ENCODE measurements around the gene CD163L1.
"Not testable (repeated sequence)": the region's sequence is repeated elsewhere in the genome, so short reads cannot be mapped to it uniquely, and the experiment has no call there.

Gene CD163L1

DNA sequence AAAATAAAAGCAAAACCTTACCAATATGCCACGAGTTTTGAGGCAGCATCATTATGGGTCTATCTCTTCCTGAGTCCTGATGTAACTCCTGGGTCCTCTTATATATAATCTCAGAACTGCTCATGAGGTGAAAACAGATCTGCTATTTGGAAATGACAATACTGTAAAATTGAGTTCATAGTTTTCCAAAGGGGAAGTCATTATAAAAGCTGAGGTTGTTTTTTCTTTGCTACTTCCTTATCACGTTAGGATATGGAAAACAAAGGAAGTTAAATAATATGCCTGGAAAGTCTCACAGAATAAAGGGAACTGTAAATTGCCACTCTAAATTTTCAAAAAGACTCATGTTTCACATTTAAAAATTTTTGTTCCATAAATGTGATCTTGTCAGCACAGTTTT lies at the start of gene CD163L1:
Gene CD163L1 (minus strand): TSS at position 78 of the 400 bp plus-strand sequence. CDS start 26 bp downstream, at position 52.
- no peak for DNase-seq
- intact Hi-C loops (cut with DNase I) = no loop called here

- DNase-seq = no peak
- intact Hi-C loops (cut with DNase I) = no loop called here
Measured at GRCh38 chr12:7493006-7493405, 49.1 kb upstream of the CD163L1 start.

GRCh38 chr12:7486512-7486911 lies 42.6 kb upstream of the CD163L1 start:
- DNase-seq = peak in 1 of 10 donors; percentile 66
- intact Hi-C loops (cut with DNase I) = no loop called here

DNA sequence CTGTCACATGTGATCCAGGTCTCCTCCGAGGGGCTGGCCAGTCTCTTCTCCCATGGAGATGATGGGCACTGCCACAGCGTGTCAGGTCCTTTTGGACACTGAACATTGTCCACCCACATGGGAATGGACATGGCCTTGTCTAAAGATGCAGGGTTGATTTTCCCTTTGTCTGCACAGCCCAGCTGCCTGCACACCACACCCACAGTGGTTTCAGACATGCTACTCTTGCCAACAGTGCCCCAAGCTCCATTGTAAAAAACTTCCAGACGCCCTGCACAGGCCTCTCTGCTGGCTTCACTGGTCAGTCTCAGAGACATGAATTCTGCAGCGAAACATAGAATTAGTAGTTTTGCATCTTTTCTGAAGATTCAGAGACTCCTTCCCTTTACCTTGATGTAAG lies 41.1 kb upstream of the CD163L1 start:
- intact Hi-C loops (cut with DNase I) = no loop called here
- DNase-seq = no peak

DNA sequence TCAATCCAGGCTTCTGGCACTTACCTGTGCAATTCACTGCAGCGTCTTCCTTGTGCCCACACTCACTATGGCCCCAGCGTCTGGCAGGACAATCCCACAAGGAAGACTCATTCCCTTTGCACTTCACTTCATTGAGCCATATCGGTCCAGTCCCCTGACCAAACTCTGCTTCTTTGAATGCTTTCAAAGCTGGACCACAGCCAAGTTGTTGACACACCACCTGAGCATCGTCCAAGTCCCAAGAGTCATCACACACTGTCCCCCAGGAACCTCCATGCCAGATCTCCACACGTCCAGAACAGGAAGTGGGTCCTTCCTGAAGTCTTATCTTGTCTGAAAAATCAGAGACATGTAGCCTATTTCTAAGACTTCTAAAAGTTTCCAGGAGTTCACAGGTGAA lies 39.4 kb upstream of the CD163L1 start:
- DNase-seq = no peak
- intact Hi-C loops (cut with DNase I) = no loop called here

DNA sequence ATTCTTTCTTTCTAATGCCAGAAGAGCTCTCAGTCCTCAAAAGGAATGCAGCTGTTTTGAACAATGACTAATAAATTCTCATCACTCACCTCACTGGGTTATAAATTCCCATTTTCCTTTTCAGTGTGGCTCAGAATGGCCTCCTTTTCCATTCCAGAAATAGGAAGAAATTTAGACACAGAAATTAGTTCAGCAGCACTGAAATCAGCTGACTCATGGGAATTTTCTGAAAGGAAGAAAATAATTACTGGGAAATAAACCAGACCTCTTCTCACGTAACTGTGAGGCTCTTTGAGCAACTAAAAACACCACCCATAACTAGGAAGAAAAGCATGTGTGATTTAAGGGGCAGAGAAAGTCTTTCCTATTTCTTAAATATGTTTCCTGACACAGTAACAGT lies 35.8 kb upstream of the CD163L1 start:
- intact Hi-C loops (cut with DNase I) = no loop called here
- no peak for DNase-seq

DNA sequence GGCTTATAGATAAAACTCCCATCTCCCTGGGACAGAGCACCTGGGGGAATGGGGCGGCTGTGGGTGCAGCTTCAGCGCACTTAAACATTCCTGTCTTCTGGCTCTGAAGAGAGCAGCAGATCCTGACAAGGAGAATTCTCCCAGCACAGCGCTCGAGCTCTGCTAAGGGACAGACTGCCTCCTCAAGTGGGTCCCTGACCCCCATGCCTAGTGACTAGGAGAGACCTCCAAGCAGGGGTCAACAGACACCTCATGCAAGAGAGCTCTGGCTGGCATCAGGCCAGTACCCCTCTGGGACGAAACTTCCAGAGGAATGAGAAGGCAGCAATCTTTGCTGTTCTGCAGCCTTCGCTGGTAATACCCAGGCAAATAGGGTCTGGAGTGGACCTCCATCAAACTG lies 28.1 kb upstream of the CD163L1 start:
- intact Hi-C loops (cut with DNase I) = no loop called here
- DNase-seq = peak in 1 of 10 donors; percentile 58

- DNase-seq = peak in 8 of 10 donors; percentile 32 to 86 (median 59)
- intact Hi-C loops (cut with DNase I) = loop anchor here (2.0 to 5.0 kb wide), 2 partner anchors 177 to 242 kb away; no protein-coding TSS in a partner anchor
Measured at GRCh38 chr12:7460375-7461259, 16.7 kb upstream of the CD163L1 start.

GRCh38 chr12:7459973-7460372 lies 16.0 kb upstream of the CD163L1 start:
- intact Hi-C loops (cut with DNase I) = loop anchor here (2.0 to 5.0 kb wide), 2 partner anchors 177 to 241 kb away; no protein-coding TSS in a partner anchor
- DNase-seq = no peak

DNA sequence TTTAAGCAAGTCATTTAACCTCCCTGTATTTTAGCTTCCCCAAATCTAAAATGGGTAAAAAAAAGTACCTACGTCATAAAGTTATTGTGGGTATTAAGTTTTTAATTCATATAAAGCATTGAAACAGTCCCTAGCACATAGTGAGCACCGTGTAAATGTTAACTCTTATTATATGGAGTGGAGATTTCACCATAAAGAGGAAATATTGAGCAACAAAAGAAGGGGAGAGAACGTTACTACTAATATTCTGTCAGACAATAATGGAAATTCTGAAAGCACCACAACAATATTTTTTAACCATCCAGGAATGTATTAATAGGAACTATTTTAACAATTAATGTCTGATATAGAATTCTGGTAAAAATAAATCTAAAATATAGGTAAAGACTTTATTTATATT lies 7.8 kb upstream of the CD163L1 start:
- intact Hi-C loops (cut with DNase I) = no loop called here
- DNase-seq = no peak

GRCh38 chr12:7450667-7451066 lies 6.7 kb upstream of the CD163L1 start:
- intact Hi-C loops (cut with DNase I) = no loop called here
- no peak for DNase-seq

DNA sequence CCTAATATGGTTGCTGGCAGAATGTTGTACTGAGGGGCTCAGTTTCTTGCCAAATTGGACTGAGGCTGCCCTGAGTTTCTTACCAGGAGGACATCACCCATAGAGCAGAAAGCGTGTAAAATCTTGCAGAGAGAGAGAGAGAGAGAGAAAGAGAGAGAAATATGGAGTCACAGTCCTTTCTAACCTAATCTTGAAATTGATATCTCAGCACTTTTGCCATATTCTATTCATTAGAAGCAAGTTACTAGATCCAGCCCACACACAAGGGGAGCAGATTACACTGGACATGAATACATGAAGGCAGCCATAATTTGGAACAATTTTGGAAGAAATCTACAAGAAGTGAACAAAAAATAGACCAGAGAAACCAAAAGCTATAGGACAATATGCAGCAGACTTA lies 4.1 kb upstream of the CD163L1 start:
- DNase-seq = no peak
- intact Hi-C loops (cut with DNase I) = no loop called here

DNA sequence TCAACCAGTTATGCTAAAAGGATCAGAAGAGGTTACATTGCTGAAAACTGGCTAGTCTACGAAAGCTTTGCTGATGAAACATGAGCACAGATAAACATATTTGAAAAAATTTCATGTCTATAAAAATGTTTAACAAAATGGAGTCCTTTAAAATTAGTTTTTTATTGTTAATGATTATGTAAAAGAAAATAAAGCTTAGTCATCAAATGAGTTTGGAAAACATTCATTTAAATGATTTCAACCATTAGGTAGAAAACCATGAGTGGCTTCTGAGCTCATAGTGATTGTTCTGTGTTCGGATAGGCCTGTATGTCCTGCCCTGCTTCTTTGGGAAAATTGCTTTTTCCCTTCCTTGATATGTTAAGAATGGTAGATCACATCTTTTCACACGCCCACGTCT lies 584 bp upstream of the CD163L1 start:
- intact Hi-C loops (cut with DNase I) = no loop called here
- no peak for DNase-seq

GRCh38 chr12:7441216-7441615 lies 2.7 kb downstream of the CD163L1 start:
- intact Hi-C loops (cut with DNase I) = no loop called here
- no peak for DNase-seq

GRCh38 chr12:7439579-7440505 lies 4.1 kb downstream of the CD163L1 start:
- peak in 4 of 10 donors; percentile 14 to 87 (median 82) for DNase-seq
- intact Hi-C loops (cut with DNase I) = no loop called here

GRCh38 chr12:7438291-7438995 lies 5.5 kb downstream of the CD163L1 start:
- DNase-seq; intact Hi-C loops (cut with DNase I): not testable (repeated sequence)

- intact Hi-C loops (cut with DNase I); DNase-seq: not testable (repeated sequence)
Measured at GRCh38 chr12:7437494-7437893, 6.5 kb downstream of the CD163L1 start.

GRCh38 chr12:7434670-7435069 lies 9.3 kb downstream of the CD163L1 start:
- intact Hi-C loops (cut with DNase I) = no loop called here
- no peak for DNase-seq

- DNase-seq = no peak
- intact Hi-C loops (cut with DNase I) = no loop called here
Measured at GRCh38 chr12:7433276-7433822, 10.6 kb downstream of the CD163L1 start.

DNA sequence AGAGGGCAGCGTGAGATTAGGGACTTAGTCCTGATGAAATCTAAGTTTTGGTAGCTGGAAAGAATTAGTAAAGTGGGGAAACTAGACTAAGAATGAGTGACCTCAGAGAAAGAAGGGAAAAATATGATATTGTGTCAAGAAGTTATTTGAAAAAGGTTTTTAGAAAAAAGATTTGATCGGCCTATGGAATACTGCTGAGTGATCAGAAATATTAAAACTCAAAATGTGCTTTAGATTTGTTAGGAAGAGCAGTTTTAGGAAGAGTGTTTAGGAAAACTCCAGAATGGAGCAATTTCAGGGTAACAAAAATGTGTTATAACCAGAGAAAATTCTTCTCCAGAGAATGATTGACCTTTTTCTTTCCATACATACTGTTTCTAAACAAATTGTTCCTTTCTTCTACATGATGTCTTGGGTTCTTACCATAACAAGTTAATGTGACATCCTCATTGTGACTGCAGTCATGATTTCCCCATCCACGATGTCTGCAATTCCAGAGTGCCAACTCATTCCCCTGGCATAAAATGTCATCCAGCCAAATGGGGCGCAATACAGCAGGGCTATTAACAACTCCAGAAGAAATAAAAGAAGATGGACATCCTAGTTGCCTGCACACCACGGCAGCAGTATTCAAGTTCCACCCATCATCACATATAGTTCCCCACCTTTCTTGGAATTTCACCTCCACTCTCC lies 11.8 kb downstream of the CD163L1 start:
- DNase-seq = no peak
- intact Hi-C loops (cut with DNase I) = no loop called here
